HepG2 (cell line): ENCODE results near the gene PRXL2A. TPM values are rescaled to one million over a fixed set of nuclear protein-coding genes. Genes with fewer than 3 reads are reported as not detected.
A peak's percentile ranks its signal among the peaks of the same experiment; 100 is the strongest.

Experiments used
- ATAC-seq: fragments of 200-7000 bp; cut with Tn5 transposase; 3 replicates; pipeline ENCODE4 v1.9.1; 2020; ENCODE audit warnings: mild to moderate bottlenecking, moderate library complexity
- BruUV-seq: library from RNA; stranded (reverse); fragments of 400-500 nt; replicated peaks from 2 replicates; lab custom pipeline; 2021; lab: Mats Ljungman, UMichigan
- CTCF ChIA-PET: fragments of 300-600 bp; formaldehyde crosslinking; extraction: SDS; loops from one replicate; lab custom pipeline; 2021; ENCODE audit warnings: low total read pairs, inconsistent platforms, low intra/inter-chr PET ratio; lab: Yijun Ruan, JAX
- POLR2A ChIA-PET: fragments of 350-600 bp; sonication (Branson Sonifier 250); formaldehyde crosslinking; loops from one replicate; lab custom pipeline; 2020; ENCODE audit warnings: antibody characterized with exemption, inconsistent platforms; lab: Yijun Ruan, JAX
- DNase-seq: peaks from one replicate; pipeline ENCODE4 v3.0.0-alpha.2; 2015; ENCODE audit warnings: low spot score
- FAIRE-seq: peaks from 3 replicates; lab custom pipeline; 2011; peaks lifted over from hg19 to GRCh38; lab: Jason Lieb, UNC
- H2AFZ ChIP-seq: one replicate; pipeline ENCODE4 v1.6.1; 2011; ENCODE audit warnings: low read length, inconsistent platforms
- H3K27ac ChIP-seq: fragments of 300-600 bp; 3 replicates; pipeline ENCODE4 v1.8.0; 2011; ENCODE audit warnings: mixed run types, mild to moderate bottlenecking, mixed read lengths, low read length, inconsistent platforms; ENCODE audit not compliant: insufficient read depth; ENCODE audit errors: extremely low read length
- H3K27me3 ChIP-seq, 2 experiments: fragments of 200-600 bp in 1 of 2; 2 replicates in 1 of 2; 3 replicates in 1 of 2; pipeline versions ENCODE4 v1.6.0 to v1.8.0; 2011; ENCODE audit warnings: low read length in 2 of 2, mild to moderate bottlenecking in 2 of 2, moderate library complexity in 2 of 2, inconsistent platforms in 1 of 2; ENCODE audit not compliant: insufficient read depth in 2 of 2, control insufficient read depth in 1 of 2
- H3K36me3 ChIP-seq, 2 experiments: fragments of 200-600 bp in 1 of 2; replicated peaks in 1 of 2; 2 replicates in 1 of 2; 3 replicates in 1 of 2; pipeline versions ENCODE4 v1.5.1 to v1.8.0; 2011; ENCODE audit warnings: low read length in 2 of 2, inconsistent platforms in 1 of 2; ENCODE audit not compliant: insufficient read depth in 2 of 2, control insufficient read depth in 1 of 2
- H3K4me1 ChIP-seq: 2 replicates; pipeline ENCODE4 v1.5.1; 2012; ENCODE audit warnings: low read length, inconsistent platforms; ENCODE audit not compliant: insufficient read depth
- H3K4me2 ChIP-seq: 2 replicates; pipeline ENCODE4 v1.6.0; 2011; ENCODE audit warnings: low read depth, low read length, inconsistent platforms
- H3K4me3 ChIP-seq, 3 experiments: fragments of 200-600 bp in 1 of 3; sonication (generic), shearing (Covaris generic) in 1 of 3; replicated peaks in 1 of 3; 2 replicates each; pipeline ENCODE4 v1.5.1; 2011 to 2016; ENCODE audit warnings: low read length in 3 of 3, inconsistent platforms in 2 of 3, low read depth in 2 of 3, mild to moderate bottlenecking in 2 of 3, control low read depth in 1 of 3, mixed read lengths in 1 of 3; ENCODE audit not compliant: insufficient read depth in 1 of 3
- H3K79me2 ChIP-seq: one replicate; pipeline ENCODE4 v1.6.1; 2011; ENCODE audit warnings: low read length, inconsistent platforms; ENCODE audit not compliant: insufficient read depth
- H3K9ac ChIP-seq: 2 replicates; pipeline ENCODE4 v1.6.0; 2011; ENCODE audit warnings: mild to moderate bottlenecking, low read depth, low read length, inconsistent platforms; ENCODE audit not compliant: insufficient read depth
- H3K9me3 ChIP-seq: 2 replicates; pipeline ENCODE4 v1.5.1; 2012; ENCODE audit warnings: mild to moderate bottlenecking, low read length
- H4K20me1 ChIP-seq: 2 replicates; pipeline ENCODE4 v1.6.0; 2011; ENCODE audit warnings: inconsistent platforms, mild to moderate bottlenecking, low read length, moderate library complexity; ENCODE audit not compliant: insufficient read depth
- AKNA ChIP-seq: sonication (generic); formaldehyde crosslinking; IDR thresholded peaks from 2 replicates; pipeline ENCODE4 v1.4.0; 2020; ENCODE audit warnings: missing genetic modification reagents, borderline replicate concordance
- BHLHE40 ChIP-seq: IDR thresholded peaks from 2 replicates; pipeline ENCODE4 v1.6.1; 2011; ENCODE audit warnings: low read length, improper control_type of control experiment
- CREBL2 ChIP-seq: sonication (generic); formaldehyde crosslinking; IDR thresholded peaks from 2 replicates; pipeline ENCODE4 v1.8.1; 2023; ENCODE audit warnings: missing genetic modification reagents, mild to moderate bottlenecking, borderline replicate concordance
- HDAC6 ChIP-seq: fragments of 200-600 bp; sonication (generic); IDR thresholded peaks from 2 replicates; pipeline ENCODE4 v1.7.0; 2017; ENCODE audit warnings: mild to moderate bottlenecking, antibody characterized with exemption, low read length, low read depth
- HINFP ChIP-seq: sonication (generic); formaldehyde crosslinking; IDR thresholded peaks from 2 replicates; pipeline ENCODE4 v1.4.0; 2020; ENCODE audit warnings: low read depth, mild to moderate bottlenecking, missing genetic modification reagents
- NFKB2 ChIP-seq: sonication (generic); formaldehyde crosslinking; IDR thresholded peaks from 2 replicates; pipeline ENCODE4 v1.4.0; 2020; ENCODE audit warnings: missing genetic modification reagents, borderline replicate concordance
- RERE ChIP-seq: IDR thresholded peaks from 2 replicates; pipeline ENCODE4 v1.6.1; 2016; ENCODE audit warnings: low read depth, missing genetic modification reagents, missing compliant biosample characterization
- THAP11 ChIP-seq: IDR thresholded peaks from 2 replicates; pipeline ENCODE4 v1.6.1; 2016; ENCODE audit warnings: missing biosample characterization, missing genetic modification reagents
- ZNF317 ChIP-seq: sonication (generic); formaldehyde crosslinking; IDR thresholded peaks from 2 replicates; pipeline ENCODE4 v1.5.0; 2020; ENCODE audit warnings: mild to moderate bottlenecking, missing genetic modification reagents
- ZNF33A ChIP-seq: sonication (generic); formaldehyde crosslinking; IDR thresholded peaks from 2 replicates; pipeline ENCODE4 v1.5.1; 2020; ENCODE audit warnings: missing genetic modification reagents, mild to moderate bottlenecking, moderate library complexity, borderline replicate concordance
- WGBS: methylation state at CpG from one replicate; pipeline ENCODE4 v1.1.6; 2017; ENCODE audit warnings: low lambda C conversion rate; 5-methylcytosine and 5-hydroxymethylcytosine counted together
- in situ Hi-C: cut with HindIII; loops from 2 replicates; pipeline ENCODE4 v1.10.0; 2017; ENCODE audit warnings: low pct_unique_long_range_greater_than_20kb; ENCODE audit not compliant: extremely low pct_ligation_motif_present
- intact Hi-C: fragments of 100-400 bp; cut with micrococcal nuclease; formaldehyde crosslinking; loops from one replicate; pipeline ENCODE4 v1.10.0; 2022; ENCODE audit not compliant: unreplicated experiment
- polyA plus RNA-seq, 8 experiments: library from polyadenylated mRNA; depleted of rRNA in 3 of 8; stranded (reverse) in 7 of 8; unstranded in 1 of 8; fragments of >200 nt; fragmentation: Illumina TruSeq in 4 of 8; extraction: Trizol in 4 of 8; gene quantifications; 2 replicates each; pipeline versions ENCODE4 v1.2.1 to v1.2.3, GENCODE V29; 2011 to 2016; ENCODE audit warnings: low read depth in 4 of 8, missing spikeins in 1 of 8, mixed read lengths in 1 of 8; ENCODE audit not compliant: insufficient read depth in 1 of 8
- total RNA-seq, 5 experiments: library from RNA; depleted of rRNA; stranded (reverse); fragments of >200 nt; fragmentation: Illumina TruSeq; extraction: Trizol; gene quantifications; 2 replicates each; pipeline ENCODE4 v1.2.3, GENCODE V29; 2016; ENCODE audit warnings: low read depth in 1 of 5

Gene PRXL2A
- total and polyA plus RNA-seq, 2 of the 13 experiments (the other 11 are each of a cell fraction or from before 2014, with no cell fraction given): 43.9 to 79.9 TPM

- TF ChIP-seq AKNA (CRISPR knock-in tag) (no peak), HDAC6 (no peak), CREBL2 (CRISPR knock-in tag) (no peak)
Observed at GRCh38 chr10:80405626-80406025, 2.7 kb upstream of the PRXL2A start (continued).

- Histone ChIP-seq H3K4me3 (no peak overlapping the region), H3K79me2 (peaks cover 30% of the 10 kb centered on the region), H3K4me1 (peaks cover 45% of the 10 kb centered on the region), H3K27ac (peak overlapping the region; percentile 21), H3K9ac (0 out of 2 replicates have a peak overlapping the region, but pooled peaks have one; percentile 31), H3K27me3 (no peaks in the 10 kb centered on the region; a peak in 1 of 5 replicates), H2AFZ (peak overlapping the region; percentile 48), H4K20me1 (0 out of 2 replicates have a peak, but pooled peaks cover 6% of the 10 kb centered on the region), H3K4me2 (peak overlapping the region; percentile 49), H3K36me3 (no peaks in the 10 kb centered on the region), H3K9me3 (no peaks in the 10 kb centered on the region)
- intact Hi-C loops: loop anchor here (5.0 kb wide), 1 partner anchor 36 kb away; no protein-coding TSS in a partner anchor
- FAIRE-seq (peak; percentile 43), ATAC-seq (no peak), DNase-seq (no peak)
- CTCF ChIA-PET: no interaction called here
- in situ Hi-C loops: no loop called here
- BruUV-seq: no TSS peak
- 24% methylated on average over 4 of the region's 4 CpGs for WGBS
- POLR2A ChIA-PET: interaction anchor here (0.9 to 2.9 kb wide), 12 partner anchors 9 to 133 kb away, joined by 3 to 39 read pairs (median 18); partner anchors contain the start of gene MAT1A
- no peak for TF ChIP-seq NFKB2
- TF ChIP-seq BHLHE40: peak; percentile 30; the same call in 1 of the 2 replicates
- no peak for TF ChIP-seq RERE (CRISPR knock-in tag)
- no peak for TF ChIP-seq ZNF33A (CRISPR knock-in tag)
- TF ChIP-seq ZNF317: no peak
- TF ChIP-seq THAP11 (CRISPR knock-in tag): 0 out of 2 replicates have a peak, but pooled peaks have one; percentile 10
- no peak for TF ChIP-seq HINFP (CRISPR knock-in tag)
Observed at GRCh38 chr10:80406204-80406603, 2.1 kb upstream of the PRXL2A start.
